HG03045 (cell line): ENCODE data around the gene SP140.

Experiments
- ATAC-seq: cut with Tn5 transposase; IDR thresholded peaks from one replicate; pipeline ENCODE4 v1.9.1; 2021; ENCODE audit warnings: mild to moderate bottlenecking, moderate library complexity; ENCODE audit not compliant: unreplicated experiment

SP140 gene

DNA sequence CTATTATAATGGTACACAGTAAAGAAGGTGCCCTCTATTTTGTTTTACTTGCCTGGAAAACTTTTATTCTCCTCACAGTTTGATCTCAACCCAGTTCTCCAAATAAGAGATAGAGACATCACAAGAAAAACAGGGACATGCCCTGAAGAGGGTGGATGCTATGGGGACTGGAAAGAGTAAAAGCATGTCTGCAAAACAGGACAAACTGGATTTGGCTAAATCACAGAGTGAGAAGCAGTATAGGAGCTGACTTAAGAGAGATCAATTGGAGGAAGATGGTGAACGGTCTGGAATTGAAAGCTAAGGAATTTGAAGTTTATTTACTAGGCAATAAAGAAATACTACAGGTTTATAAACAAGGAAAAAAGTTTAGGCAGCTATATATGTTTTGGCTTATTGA is 134.5 kb downstream of the SP140 start:
- no peak for ATAC-seq

DNA sequence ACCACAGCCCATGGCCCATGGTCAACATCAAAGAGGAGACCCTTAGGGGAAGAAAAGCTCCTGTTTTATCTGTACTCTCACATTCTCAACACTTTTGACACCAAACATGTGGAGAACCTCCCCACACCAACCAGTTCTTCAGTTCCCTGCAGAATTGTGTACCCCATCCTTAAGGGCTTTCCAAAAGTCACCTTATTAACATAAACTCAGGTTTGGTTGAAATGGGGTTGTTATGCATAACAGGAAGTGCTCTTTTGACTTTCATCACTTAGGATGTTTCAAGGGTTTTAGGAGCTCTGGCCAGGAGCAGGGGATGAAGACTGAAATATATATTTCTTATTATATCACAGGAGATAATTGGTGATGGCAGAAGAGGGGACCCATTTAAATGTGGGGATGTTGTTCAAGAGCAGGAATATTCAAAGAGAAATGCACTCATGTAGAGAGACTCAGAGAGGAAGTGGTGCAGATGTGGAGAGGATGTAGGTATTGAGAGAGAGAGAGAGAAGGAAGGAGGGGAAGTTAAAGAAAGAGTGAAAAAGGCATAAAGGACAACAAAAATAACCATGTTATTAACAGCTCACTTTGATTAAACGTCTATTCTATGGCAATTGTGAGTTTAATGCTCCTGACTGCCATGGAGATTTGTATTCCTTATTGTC is 136.6 kb downstream of the SP140 start:
- ATAC-seq = no peak
